Measurements from ENCODE around the gene LRRC56. TPM values are rescaled to one million over a fixed set of nuclear protein-coding genes. Genes with fewer than 3 reads are reported as not detected.

LRRC56 gene
- total and polyA plus RNA-seq, 2 of the 13 experiments (the other 11 are each of a cell fraction or from before 2014, with no cell fraction given), result 0.11 to 0.29 TPM

DNA sequence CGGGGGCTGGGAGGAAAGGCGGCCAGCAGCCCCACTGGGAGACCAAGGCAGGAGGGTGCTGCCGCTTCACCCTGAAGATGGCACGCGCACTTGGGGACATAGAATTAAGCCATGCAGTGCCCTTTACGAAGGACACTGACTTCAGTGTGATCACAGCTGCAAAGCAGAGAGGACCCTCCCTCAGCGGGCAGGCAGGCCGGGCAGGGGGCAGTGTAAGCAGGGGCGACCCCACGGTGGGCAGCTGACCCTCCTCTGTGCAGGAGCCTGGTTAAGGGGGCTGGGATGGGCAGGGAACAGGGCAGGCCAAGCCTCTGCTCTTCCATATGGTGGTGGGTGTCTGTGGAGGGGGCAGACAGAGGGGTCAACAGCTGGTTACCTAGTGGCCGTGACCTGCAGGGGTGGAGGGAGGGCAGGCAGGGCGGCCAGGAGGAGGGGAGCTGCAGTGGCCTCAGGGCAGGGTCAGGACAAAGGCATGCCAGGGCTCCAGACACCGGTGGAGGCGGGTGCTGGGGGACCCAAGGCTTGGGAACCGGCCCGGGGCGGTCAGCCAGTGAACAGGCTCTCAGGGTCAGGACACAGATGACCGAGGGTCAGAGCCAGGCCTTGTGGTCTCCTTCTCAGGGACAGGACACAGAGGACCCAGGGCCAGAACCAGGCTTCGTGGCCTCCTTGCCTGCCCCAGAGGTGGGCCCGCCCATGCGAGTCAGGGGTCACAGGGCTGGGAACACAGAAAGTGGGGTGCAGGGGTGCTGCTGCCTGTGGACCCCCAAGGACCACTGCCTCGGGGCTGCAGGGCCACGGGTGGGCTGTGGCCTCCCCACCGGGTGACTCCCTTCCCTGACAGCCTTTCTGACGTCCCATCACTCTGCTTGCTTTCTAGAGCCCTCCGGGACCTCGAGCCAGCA is 16.0 kb downstream of the LRRC56 start (continued):
- peak; percentile 84 for TF ChIP-seq RARA (CRISPR knock-in tag; IDR thresholded peaks at IDR 0.05)
- no peak for TF ChIP-seq MZF1 (CRISPR knock-in tag; IDR thresholded peaks at IDR 0.05; ENCODE audit: borderline replicate concordance)
- no peak for TF ChIP-seq ZNF317 (CRISPR knock-in tag; IDR thresholded peaks at IDR 0.05)
- TF ChIP-seq ZNF687 (CRISPR knock-in tag; IDR thresholded peaks at IDR 0.05), result peak; percentile 12
- no peak for TF ChIP-seq ZNF543 (CRISPR knock-in tag; IDR thresholded peaks at IDR 0.05)
- peak; percentile 20; the same call in 1 of the 2 replicates for TF ChIP-seq KDM2A (CRISPR knock-in tag; IDR thresholded peaks at IDR 0.05; ENCODE audit: borderline replicate concordance, low read depth)
- TF ChIP-seq ZNF761 (CRISPR knock-in tag; conservative IDR thresholded peaks at IDR 0.05), result no peak
- TF ChIP-seq ZNF512B (CRISPR knock-in tag; IDR thresholded peaks at IDR 0.05; ENCODE audit: borderline replicate concordance), result no peak
- no peak for TF ChIP-seq CENPBD1 (CRISPR knock-in tag; IDR thresholded peaks at IDR 0.05; ENCODE audit: borderline replicate concordance, low read depth)
- TF ChIP-seq HOXD1 (CRISPR knock-in tag; IDR thresholded peaks at IDR 0.05), result no peak
- TF ChIP-seq SYNCRIP (IDR thresholded peaks at IDR 0.05; ENCODE audit: insufficient read depth, low read depth, low read length), result no peak
- TF ChIP-seq ATRX (CRISPR knock-in tag; IDR thresholded peaks at IDR 0.05; ENCODE audit: borderline replicate concordance), result no peak
- no peak for TF ChIP-seq ZZZ3 (CRISPR knock-in tag; IDR thresholded peaks at IDR 0.05; ENCODE audit: borderline replicate concordance)
- TF ChIP-seq AGO1 (IDR thresholded peaks at IDR 0.05; ENCODE audit: low read depth, low read length, poor library complexity, severe bottlenecking), result no peak
- TF ChIP-seq, protein P1, sequence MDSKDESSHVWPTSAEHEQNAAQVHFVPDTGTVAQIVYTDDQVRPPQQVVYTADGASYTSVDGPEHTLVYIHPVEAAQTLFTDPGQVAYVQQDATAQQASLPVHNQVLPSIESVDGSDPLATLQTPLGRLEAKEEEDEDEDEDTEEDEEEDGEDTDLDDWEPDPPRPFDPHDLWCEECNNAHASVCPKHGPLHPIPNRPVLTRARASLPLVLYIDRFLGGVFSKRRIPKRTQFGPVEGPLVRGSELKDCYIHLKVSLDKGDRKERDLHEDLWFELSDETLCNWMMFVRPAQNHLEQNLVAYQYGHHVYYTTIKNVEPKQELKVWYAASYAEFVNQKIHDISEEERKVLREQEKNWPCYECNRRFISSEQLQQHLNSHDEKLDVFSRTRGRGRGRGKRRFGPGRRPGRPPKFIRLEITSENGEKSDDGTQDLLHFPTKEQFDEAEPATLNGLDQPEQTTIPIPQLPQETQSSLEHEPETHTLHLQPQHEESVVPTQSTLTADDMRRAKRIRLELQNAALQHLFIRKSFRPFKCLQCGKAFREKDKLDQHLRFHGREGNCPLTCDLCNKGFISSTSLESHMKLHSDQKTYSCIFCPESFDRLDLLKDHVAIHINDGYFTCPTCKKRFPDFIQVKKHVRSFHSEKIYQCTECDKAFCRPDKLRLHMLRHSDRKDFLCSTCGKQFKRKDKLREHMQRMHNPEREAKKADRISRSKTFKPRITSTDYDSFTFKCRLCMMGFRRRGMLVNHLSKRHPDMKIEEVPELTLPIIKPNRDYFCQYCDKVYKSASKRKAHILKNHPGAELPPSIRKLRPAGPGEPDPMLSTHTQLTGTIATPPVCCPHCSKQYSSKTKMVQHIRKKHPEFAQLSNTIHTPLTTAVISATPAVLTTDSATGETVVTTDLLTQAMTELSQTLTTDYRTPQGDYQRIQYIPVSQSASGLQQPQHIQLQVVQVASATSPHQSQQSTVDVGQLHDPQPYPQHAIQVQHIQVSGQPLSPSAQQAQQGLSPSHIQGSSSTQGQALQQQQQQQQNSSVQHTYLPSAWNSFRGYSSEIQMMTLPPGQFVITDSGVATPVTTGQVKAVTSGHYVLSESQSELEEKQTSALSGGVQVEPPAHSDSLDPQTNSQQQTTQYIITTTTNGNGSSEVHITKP (CRISPR knock-in tag; IDR thresholded peaks at IDR 0.05; ENCODE audit: low read depth), result no peak
- TF ChIP-seq ZFP62 (CRISPR knock-in tag; IDR thresholded peaks at IDR 0.05), result no peak
